Measurements from ENCODE around the gene ZNF385C.

Gene ZNF385C

DNA sequence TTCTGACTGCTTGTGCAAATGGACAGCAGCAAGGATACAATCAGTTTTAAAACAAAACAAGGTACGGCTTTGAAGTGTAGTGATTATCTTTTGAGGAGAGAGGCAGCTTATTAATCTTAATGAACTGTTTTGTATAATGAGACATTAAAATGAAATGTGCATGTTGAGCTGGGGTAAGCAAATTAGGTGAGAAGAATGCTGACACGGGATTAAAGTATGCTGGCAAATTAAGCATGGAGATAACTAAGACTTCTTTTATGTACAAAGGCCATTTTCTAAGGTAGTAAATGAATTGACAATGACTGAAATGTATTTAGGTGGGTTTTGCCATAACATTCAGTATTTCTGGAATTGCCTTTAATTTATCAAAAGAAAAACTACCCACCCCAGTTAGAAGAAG is 99.8 kb downstream of the ZNF385C start:
- H3K4me1 Mint-ChIP-seq, result peaks cover 17% of the 10 kb centered on the region
- H3K27ac Mint-ChIP-seq, result peak overlapping the region; percentile 87
- H3K36me3 Mint-ChIP-seq, result peaks cover 51% of the 10 kb centered on the region
- H3K4me3 Mint-ChIP-seq, result no peak overlapping the region
- H3K27me3 Mint-ChIP-seq, result no peaks in the 10 kb centered on the region
- H3K9me3 Mint-ChIP-seq, result no peaks in the 10 kb centered on the region
- no peak for ATAC-seq

DNA sequence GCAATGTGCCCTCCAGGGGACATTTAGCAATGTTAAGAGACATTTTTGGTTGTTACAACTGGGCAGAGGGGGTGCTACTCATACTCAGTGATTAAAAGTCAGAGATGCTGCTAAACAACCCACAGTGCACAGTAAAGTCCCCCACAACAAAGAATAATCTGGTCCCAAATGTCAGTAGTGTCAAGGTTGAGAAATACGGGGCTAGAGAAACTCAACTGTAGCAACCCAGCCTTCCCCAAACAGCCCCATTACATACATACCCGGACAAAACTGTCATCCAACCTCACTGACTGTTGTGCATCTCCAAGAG is 101.5 kb downstream of the ZNF385C start:
- peaks cover 17% of the 10 kb centered on the region for H3K4me1 Mint-ChIP-seq
- no peaks in the 10 kb centered on the region for H3K9me3 Mint-ChIP-seq
- no peaks in the 10 kb centered on the region for H3K27me3 Mint-ChIP-seq
- peak overlapping the region; percentile 69 for H3K4me3 Mint-ChIP-seq
- peak; percentile 26 for ATAC-seq
- peak overlapping the region; percentile 87 for H3K27ac Mint-ChIP-seq
- peaks cover 47% of the 10 kb centered on the region for H3K36me3 Mint-ChIP-seq

DNA sequence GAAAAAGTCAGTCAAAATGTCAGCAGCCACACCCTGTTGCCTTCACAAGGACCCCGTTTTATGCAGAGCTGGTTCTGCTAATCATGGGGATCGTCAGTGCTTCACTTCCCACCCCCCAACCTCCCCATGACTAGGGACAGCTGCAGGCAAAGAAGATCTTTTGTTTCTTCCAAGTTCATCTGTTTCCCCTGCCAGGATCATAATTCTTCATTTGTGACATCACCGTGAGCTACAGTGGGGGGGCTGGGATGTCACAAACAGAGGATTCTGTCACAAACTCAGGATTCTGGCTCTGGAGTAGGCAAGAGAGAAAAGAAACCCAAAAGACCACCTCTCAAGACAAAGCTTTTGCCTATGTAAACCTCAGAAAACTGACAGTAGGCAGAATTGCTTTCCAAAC is 105.7 kb downstream of the ZNF385C start:
- peaks cover 59% of the 10 kb centered on the region for H3K36me3 Mint-ChIP-seq
- H3K4me3 Mint-ChIP-seq, result no peak overlapping the region
- no peak overlapping the region for H3K27ac Mint-ChIP-seq
- H3K27me3 Mint-ChIP-seq, result no peaks in the 10 kb centered on the region
- ATAC-seq, result no peak
- no peaks in the 10 kb centered on the region for H3K9me3 Mint-ChIP-seq
- peaks cover 27% of the 10 kb centered on the region for H3K4me1 Mint-ChIP-seq

DNA sequence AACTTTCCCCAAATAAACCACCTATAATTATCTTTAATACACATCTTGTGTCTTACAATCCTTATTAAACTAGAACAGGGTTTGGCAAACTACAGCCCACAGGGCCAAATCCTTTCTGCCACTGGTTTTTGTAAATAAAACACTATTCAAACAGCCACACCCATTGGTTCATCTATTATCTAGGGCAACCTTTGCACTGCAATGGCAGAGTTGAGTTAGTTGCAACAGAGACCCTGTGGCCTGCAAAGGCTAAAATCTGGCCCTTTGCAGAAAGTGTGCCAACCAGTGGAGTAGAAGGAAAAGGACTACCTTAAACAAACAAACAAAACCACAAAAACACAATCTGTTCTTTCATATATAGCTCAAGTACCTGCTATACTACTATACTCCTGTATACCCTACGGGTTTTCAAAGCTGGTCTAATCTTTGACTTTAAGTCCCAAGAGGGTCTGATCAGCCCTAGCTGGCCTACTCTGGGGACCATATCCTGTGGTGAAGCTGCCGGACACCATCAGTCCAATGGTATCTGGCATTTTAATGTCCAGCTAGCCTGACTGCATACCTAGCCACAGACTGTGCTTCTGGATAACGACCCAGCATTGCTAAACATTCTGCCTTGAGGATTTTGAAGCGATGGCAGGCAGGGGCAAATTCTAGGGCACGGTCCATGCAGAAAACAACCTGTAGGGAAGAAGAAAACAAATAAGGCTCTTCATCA is 108.4 kb downstream of the ZNF385C start:
- H3K27me3 Mint-ChIP-seq, result no peaks in the 10 kb centered on the region
- peaks cover 63% of the 10 kb centered on the region for H3K36me3 Mint-ChIP-seq
- no peak overlapping the region for H3K4me3 Mint-ChIP-seq
- H3K9me3 Mint-ChIP-seq, result no peaks in the 10 kb centered on the region
- ATAC-seq, result no peak
- H3K27ac Mint-ChIP-seq, result no peak overlapping the region
- H3K4me1 Mint-ChIP-seq, result peaks cover 15% of the 10 kb centered on the region

DNA sequence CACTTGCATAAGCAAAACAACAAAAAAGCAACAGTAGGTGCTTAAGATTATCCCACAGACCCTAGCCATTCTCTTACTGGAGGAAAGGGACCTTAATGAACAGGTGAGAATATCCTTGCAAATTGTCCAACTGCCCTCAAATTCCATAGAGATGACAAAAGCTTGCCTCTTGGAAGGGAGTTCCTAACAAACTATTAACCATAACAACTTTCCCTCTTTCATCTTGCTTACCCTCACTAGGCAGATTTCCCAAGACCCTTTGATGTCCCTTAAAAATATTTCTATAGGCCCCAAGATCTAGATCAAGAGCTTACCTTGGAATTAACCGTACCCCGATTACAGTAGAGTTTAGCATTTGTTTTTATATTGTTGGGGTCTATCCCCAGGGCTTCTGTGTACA is 109.9 kb downstream of the ZNF385C start:
- Mint-ChIP-seq H3K4me3 (no peak overlapping the region), H3K9me3 (no peaks in the 10 kb centered on the region), H3K27me3 (no peaks in the 10 kb centered on the region), H3K36me3 (peaks cover 77% of the 10 kb centered on the region), H3K27ac (peak overlapping the region; percentile 48), H3K4me1 (peaks cover 22% of the 10 kb centered on the region)
- ATAC-seq, result no peak

DNA sequence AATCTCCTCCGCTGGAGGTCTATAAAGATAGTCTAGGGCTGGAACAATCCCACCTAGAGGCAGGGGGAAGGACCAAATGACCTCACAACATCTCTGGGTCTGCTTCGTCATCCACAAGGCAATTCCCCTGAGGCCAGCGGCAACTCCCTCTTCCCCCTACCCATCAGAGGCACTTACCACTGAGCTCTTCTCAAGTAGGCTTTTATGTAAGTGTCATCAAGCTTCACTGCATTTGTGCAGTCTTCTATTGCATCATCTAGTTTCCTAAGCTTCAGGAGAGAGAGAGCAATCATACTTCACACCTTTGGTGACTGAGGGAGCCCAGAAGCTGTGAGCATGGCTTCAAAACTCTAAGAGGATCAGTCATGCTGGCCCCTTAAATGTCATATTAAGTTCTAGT is 110.6 kb downstream of the ZNF385C start:
- Mint-ChIP-seq H3K27ac (peak overlapping the region; percentile 44), H3K27me3 (no peaks in the 10 kb centered on the region), H3K36me3 (peaks cover 72% of the 10 kb centered on the region), H3K4me1 (peaks cover 22% of the 10 kb centered on the region), H3K4me3 (no peak overlapping the region), H3K9me3 (no peaks in the 10 kb centered on the region)
- no peak for ATAC-seq

DNA sequence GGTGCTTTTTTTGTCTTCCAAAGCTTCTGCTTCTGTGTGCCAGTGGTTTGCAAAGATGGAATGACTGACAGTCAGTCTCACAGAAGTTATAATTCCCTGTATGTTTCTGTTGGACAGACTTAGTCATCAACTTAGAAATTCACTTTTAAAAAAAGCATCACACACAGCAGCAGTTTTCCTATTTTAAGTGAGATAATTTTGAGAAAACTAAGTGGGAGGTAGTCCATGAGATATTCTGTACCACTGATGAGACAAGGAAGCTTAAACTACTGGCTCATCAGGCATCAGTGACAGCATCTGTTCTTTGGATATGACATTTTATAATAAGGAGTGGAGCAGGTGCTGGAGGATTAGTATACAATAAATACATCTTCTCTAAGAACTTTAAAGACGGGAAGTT is 111.6 kb downstream of the ZNF385C start:
- Mint-ChIP-seq H3K36me3 (peaks cover 77% of the 10 kb centered on the region), H3K27ac (peak overlapping the region; percentile 44), H3K9me3 (no peaks in the 10 kb centered on the region)

DNA sequence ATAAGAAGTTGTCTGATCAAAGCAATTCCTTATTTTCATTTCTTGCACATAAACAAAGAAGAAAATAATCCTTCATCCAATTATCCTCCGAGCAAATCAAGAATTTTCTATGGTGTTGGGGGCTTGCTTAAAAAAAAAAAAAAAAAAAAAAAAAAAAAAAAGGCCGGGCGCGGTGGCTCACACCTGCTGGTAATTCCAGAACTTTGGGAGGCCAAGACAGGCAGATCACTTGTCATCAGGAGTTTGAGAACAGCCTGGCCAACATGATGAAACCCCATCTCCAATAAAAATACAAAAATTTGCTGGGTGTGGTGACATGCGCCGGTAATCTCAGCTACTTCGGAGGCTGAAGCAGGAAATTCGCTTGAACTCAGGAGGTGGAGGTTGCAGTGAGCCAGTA is 112.4 kb downstream of the ZNF385C start:
- peaks cover 27% of the 10 kb centered on the region for H3K4me1 Mint-ChIP-seq
- H3K27ac Mint-ChIP-seq, result peak overlapping the region; percentile 44
- no peak overlapping the region for H3K4me3 Mint-ChIP-seq
- H3K36me3 Mint-ChIP-seq, result peaks cover 77% of the 10 kb centered on the region
- no peaks in the 10 kb centered on the region for H3K27me3 Mint-ChIP-seq
- no peak for ATAC-seq
- no peaks in the 10 kb centered on the region for H3K9me3 Mint-ChIP-seq

More for the DNA sequence above, 111.6 kb downstream of the ZNF385C start:
- Mint-ChIP-seq H3K27me3 (no peaks in the 10 kb centered on the region), H3K4me3 (no peak overlapping the region), H3K4me1 (peaks cover 27% of the 10 kb centered on the region)
- no peak for ATAC-seq

DNA sequence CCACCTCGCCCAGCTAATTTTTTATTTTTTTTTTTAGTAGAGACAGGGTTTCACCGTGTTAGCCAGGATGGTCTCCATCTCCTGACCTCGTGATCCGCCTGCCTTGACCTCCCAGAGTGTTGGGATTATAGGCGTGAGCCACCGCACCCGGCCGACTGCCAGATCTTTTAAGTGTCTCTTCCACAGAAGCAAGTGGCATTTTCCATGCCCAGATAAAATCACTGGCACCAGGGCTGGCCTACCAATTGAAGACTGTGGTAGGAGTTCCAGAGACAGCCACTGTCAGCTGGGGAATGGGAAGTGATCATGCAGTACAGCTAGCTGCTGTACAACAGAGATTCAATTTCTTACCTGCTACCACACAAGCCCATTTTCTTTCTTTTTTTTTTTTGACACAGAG is 113.8 kb downstream of the ZNF385C start:
- no peaks in the 10 kb centered on the region for H3K9me3 Mint-ChIP-seq

DNA sequence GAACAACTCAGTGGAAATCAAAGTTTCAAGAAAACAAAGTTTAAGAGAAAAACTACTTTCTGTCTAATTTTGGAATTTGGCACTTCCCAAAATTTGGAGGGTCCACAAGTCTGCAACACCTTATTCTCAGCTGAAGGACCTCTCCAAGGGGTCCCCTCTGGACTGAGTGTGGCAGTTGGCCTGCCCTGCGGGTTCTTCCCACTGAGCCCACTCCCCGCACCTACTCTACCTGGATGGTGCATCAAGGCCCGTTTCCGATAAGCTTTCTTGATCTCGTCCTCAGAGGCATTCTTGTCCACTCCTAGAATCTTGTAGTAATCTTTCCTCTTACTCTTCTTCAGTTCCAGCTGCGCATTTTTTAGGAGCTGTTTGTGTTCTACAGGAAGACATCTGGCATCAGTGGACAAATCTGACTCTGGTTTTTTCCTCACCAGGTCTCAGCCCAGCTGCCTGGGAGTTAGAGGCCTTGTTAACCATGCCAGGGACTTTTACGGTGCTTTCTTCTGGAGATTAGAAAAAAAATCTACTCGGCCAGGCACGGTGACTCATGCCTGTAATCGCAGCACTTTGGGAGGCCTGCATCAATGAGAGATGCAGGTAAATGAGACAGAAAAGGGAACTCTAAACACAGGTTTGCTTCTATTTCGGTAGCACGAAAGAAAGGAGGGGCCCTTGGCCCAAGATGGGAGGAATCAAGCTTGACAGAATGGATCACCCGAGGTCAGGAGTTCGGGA is 116.1 kb downstream of the ZNF385C start:
- peaks cover 73% of the 10 kb centered on the region for H3K36me3 Mint-ChIP-seq
- H3K9me3 Mint-ChIP-seq, result no peaks in the 10 kb centered on the region
- no peaks in the 10 kb centered on the region for H3K27me3 Mint-ChIP-seq
- peak; percentile 31 for ATAC-seq
- H3K4me1 Mint-ChIP-seq, result peaks cover 24% of the 10 kb centered on the region
- H3K27ac Mint-ChIP-seq, result peak overlapping the region; percentile 70
- H3K4me3 Mint-ChIP-seq, result no peak overlapping the region

More for the DNA sequence above, 113.8 kb downstream of the ZNF385C start:
- no peak overlapping the region for H3K4me3 Mint-ChIP-seq
- H3K36me3 Mint-ChIP-seq, result peaks cover 79% of the 10 kb centered on the region
- peak overlapping the region; percentile 37 for H3K27ac Mint-ChIP-seq
- H3K27me3 Mint-ChIP-seq, result no peaks in the 10 kb centered on the region
- no peak for ATAC-seq
- H3K4me1 Mint-ChIP-seq, result peaks cover 27% of the 10 kb centered on the region

DNA sequence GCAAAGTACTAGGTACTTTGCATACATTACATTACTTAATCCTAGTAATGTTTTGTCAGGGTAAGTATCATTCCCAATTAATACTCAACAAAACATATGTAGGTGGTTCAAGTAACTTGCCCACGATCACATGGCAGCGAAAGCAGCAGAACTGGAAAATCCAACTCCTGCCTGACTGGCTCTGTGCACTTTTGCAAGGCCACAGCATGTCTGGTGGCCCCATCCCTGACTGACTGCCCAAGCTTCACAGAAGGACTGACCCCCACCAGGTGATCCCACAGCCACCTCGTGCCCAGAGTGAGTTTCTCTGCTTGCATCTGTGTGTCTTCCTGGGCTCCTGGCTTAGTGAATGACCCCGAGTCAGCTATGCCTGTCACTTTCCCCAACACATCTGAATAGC is 120.3 kb downstream of the ZNF385C start:
- H3K4me3 Mint-ChIP-seq, result no peak overlapping the region
- H3K9me3 Mint-ChIP-seq, result no peaks in the 10 kb centered on the region
- peaks cover 73% of the 10 kb centered on the region for H3K36me3 Mint-ChIP-seq
- H3K4me1 Mint-ChIP-seq, result peaks cover 54% of the 10 kb centered on the region
- no peak for ATAC-seq
- no peaks in the 10 kb centered on the region for H3K27me3 Mint-ChIP-seq
- H3K27ac Mint-ChIP-seq, result peak overlapping the region; percentile 86

DNA sequence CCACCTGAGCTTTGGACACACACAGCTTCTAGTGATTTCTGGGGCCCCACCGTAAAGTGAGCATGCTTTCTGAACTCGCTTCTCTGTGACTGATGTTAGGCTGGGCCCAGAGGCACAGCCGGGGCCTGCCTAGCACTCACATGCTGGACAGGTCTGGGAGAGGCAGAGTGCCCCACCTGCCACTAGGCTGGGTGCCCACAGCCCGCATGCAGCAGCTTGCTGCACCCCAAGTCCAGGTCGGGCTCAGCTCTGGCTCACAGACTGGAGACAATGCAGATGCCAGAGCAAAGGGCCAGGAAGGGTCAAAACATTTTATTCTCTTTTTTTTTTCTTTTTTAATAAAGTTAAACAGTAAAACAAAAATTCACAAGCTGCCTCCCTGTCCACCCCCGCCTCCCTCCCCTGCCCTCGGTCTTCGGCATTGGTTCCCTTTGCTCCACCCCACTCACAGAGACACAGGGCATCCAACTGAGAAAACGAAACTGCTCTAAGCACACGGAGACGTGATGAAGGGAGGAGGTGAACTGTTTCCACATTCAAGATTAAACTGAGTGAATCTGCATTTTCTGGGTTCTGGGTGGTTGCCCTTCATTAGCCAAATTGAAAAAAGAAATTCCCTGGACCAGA is 122.0 kb downstream of the ZNF385C start:
- Mint-ChIP-seq H3K36me3 (peaks cover 68% of the 10 kb centered on the region), H3K4me3 (peak overlapping the region; percentile 21), H3K9me3 (no peaks in the 10 kb centered on the region), H3K27ac (peak overlapping the region; percentile 86), H3K4me1 (peaks cover 65% of the 10 kb centered on the region), H3K27me3 (no peaks in the 10 kb centered on the region)
- ATAC-seq, result peak; percentile 68

Data from stimulated activated memory B cell treated with anti-CD40 and anti-IgM and Interleukin-4, amounts not matched to agents 10 μg/mL and 1 μg/mL and 100 μg/mL, for 72 hours (primary cell).